Activated CD8-positive, alpha-beta memory T cell treated with anti-CD3 and anti-CD28 coated beads, Interleukin-2, amount 50 U/mL, for 4 hours (primary cell): ENCODE data around the gene UHMK1.

ENCODE experiments used
- DNase-seq: peaks from one replicate; pipeline ENCODE4 v3.0.0-alpha.2; 2020

The UHMK1 gene

DNA sequence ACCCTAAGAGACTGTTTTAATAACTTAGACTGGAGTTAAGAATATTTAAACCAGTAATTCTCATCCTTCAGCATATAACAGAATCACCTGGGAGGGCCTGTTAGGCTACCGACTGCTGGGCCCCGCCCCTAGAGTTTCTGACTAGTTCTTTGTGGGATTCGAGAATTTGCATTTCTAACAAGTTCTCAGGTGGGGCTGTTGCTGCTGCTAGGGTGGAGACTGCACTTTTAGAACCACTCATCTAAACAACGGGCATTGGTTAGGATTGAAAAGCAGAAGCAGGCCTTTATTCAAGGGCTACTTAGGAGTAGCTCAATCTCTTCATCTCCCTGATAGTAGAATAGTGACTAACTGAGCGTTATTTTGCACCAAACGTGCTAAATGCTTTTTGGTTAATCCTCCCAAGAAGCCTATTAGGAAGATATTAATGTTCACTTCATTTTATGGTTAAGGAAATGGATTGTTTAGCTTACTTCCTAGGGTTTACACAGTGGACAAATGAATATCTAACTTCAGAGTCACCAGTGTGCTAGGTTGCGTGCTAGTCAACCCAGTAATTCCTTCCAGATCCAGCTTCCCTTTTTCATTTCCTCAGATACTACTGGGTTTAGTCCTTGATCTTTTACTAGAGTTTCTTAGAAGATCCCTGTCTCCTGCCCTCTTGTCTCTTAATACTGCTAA is 32.8 kb downstream of the UHMK1 start:
- no peak for DNase-seq

- no peak for DNase-seq
These were observed 33.3 kb downstream of the UHMK1 start for GRCh38 chr1:162530988-162531319.

DNA sequence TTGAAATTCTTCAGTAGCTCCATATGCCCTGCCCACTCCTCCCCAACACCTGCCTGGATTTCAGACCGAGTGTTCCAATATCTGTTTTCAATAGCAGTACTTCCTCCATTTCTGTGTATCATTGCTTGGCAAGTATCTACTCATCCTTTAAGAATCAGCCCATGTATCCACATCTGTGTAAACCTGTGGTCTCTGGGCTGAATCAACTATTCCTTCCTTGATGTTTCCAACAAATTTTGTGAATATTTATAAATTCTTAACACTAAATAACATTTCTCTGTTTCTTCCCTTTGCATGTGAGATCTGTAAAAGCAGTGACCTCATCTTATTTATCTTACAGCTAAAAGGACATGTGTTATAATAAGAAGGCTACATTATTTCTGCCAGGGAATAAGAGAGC is 37.9 kb downstream of the UHMK1 start:
- no peak for DNase-seq

DNA sequence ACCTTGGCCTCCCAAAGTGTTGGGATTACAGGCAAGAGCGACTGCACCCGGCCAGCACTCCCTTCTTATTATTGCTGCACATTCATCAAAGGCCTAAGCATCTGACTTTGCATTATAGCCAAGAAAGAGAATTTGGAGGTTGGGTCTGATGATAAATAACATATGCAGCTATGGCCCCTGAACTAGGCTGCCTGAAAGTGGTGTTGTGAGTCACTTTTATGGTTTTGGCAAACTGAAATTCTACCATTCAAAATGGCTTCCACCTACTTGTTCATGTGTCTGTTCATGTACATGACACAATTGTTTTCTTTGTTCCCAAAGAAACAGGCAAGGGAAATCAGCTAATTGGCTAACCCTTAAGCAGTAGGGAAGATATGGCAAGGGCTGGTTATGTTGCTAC is 38.9 kb downstream of the UHMK1 start:
- DNase-seq: no peak

DNA sequence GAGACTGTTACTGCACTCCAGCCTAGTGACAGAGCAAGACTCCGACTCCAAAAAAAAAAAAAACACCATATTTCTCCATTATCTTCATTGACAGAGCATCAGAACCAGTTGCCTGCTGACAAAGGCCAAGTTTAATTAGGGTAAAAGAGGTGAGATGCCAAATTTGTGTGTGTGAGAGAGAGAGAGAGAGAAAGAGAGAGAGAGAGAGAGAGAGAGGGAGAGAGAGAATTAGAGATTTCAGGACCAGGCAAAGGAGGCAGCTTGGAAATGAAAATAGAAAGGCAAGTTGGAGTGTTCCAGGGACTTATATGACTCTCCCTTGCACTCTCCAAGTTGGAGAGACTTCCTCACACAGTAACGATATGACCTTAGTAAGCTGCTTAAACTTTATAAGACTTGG is 39.6 kb downstream of the UHMK1 start:
- DNase-seq: no peak

GRCh38 chr1:162538815-162539431 is 41.3 kb downstream of the UHMK1 start:
- no peak for DNase-seq

DNA sequence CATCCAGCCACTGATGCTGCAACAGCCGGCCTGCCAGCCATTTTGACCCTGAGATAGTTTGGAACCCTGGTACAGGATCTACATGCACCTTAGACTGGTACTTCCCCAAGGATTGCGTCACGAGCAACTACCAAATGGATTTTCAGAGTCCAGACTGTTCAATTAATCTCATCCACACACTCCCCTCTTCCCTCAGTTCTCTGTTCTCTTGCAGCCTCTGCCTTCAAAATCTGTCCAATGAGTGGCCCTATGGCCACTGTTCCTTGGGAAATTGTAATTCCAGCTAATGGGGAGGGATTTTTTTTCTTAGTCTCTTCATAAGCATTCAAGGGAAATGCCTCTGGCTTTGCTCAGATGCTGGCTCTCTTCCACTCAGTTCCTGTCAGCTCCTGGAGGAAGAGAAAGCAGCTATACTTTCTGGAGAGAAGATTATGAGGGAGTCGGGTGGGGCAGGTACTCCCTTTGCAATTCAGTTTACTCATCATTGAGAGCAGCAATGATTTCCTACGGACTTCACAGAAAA is 44.1 kb downstream of the UHMK1 start:
- no peak for DNase-seq

DNA sequence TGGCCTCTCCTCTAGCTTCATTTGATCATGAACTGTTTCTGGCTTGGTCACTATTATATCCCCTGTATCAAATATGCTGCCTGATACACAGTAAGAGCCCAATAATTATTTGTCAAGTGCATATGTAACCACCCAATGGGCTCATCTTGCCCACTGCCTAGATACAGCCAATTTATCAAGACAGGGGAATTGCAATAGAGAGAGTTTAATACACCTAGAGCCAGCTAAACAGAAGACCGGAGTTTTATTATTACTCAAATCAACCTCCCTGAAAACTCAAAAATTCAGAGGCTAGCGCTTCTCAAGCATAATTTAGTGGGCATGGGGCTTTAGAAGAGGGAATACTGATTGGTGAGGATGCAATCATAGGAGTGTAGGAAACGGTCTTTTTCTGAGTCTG is 45.6 kb downstream of the UHMK1 start:
- no peak for DNase-seq

DNA sequence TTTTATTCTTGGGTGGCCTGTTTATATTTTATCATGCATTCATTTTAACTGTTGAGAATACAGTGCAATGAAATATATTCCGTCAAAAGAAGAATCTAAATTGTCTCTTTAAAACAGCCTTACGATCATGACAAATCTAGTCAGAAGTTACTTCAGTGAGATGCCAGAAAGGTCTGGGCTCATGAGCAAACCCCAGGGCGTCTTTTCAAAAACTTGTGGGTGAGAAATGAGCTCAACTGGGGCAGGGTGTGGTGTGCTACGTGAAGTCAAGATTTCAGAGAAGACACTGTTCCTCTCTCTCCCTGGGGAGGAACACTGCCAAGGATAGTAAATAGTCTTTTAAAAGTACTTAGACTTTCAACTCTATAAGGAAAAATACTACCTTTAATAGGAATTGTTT is 50.6 kb downstream of the UHMK1 start:
- DNase-seq: no peak

DNA sequence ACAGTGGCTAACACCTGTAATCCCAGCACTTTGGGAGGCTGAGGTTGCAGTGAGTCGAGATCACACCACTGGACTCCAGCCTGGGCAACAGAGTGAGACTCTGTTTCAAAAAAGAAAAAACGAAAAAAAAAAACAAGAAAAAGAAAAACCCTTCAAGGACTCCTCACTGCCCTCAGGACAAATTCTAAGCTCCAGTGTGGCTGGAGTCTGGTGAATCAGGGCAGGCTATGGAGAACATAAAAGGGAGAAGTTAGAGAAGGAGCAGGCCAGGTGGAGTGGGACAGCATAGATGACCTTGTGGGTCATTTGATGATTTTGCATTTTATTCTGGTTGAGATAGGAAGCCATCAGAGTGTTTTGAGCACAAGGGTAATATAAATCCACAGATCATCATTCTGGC is 51.4 kb downstream of the UHMK1 start:
- DNase-seq: no peak

- DNase-seq: no peak
These were observed 53.3 kb downstream of the UHMK1 start for GRCh38 chr1:162550925-162551324.

GRCh38 chr1:162551969-162552683 is 54.5 kb downstream of the UHMK1 start:
- no peak for DNase-seq

DNA sequence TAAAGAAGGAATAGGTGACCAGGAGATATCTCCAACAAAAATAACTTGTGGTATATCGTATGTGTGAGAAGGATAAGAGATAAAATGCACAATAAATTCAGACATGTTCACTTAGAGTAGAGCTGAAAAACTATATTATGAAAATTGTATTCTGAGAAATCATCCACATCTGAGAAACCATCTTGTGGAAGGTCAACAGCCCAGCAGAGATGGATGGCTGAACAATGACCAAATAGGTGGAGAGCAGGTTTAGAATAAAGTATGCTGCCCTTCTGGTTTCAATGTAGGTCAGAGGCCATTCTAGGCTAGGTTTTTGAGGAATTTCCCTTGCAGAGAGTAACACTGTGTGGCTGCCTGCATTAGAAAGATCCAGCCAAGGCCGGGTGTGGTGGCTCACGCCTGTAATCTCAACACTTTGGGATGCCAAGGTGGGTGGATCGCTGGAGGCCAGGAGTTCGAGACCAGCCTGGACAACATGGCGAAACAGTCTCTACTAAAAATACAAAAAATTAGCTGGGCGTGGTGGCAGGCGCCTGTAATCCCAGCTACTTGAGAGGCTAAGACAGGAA is 55.1 kb downstream of the UHMK1 start:
- no peak for DNase-seq

- no peak for DNase-seq
These were observed 56.6 kb downstream of the UHMK1 start for GRCh38 chr1:162554258-162554657.

GRCh38 chr1:162557536-162557935 is 59.9 kb downstream of the UHMK1 start:
- no peak for DNase-seq

GRCh38 chr1:162560303-162561036 is 62.9 kb downstream of the UHMK1 start:
- no peak for DNase-seq

DNA sequence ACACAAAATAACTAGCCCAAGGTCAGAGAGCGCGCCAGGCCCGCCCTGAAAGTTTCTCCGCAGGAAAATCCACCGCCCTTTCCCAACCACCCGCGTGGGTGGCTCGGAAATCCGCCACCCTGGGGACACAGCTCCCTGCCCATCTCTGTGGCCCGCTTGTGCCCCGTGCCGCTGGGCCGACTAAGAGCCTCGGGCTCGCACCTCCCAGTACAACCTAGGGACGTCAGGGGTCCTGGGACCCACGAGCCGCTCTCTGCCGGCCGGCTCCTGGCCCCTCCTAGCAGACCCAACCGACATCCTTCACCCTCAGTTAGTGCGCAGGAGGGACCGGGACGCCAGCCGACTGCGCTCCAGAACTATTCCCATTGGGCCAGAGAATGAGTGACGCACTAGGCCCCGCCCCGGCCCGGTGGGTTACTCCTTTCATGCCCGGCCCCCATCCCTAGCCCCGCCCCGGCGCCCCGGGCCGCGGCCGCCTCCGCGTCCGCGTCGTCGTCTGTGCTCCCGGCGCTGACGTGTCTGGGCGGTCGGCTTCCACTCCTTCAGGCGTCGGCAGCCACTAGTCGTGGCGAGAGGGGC is 63.5 kb downstream of the UHMK1 start:
- peak; percentile 99 for DNase-seq

DNA sequence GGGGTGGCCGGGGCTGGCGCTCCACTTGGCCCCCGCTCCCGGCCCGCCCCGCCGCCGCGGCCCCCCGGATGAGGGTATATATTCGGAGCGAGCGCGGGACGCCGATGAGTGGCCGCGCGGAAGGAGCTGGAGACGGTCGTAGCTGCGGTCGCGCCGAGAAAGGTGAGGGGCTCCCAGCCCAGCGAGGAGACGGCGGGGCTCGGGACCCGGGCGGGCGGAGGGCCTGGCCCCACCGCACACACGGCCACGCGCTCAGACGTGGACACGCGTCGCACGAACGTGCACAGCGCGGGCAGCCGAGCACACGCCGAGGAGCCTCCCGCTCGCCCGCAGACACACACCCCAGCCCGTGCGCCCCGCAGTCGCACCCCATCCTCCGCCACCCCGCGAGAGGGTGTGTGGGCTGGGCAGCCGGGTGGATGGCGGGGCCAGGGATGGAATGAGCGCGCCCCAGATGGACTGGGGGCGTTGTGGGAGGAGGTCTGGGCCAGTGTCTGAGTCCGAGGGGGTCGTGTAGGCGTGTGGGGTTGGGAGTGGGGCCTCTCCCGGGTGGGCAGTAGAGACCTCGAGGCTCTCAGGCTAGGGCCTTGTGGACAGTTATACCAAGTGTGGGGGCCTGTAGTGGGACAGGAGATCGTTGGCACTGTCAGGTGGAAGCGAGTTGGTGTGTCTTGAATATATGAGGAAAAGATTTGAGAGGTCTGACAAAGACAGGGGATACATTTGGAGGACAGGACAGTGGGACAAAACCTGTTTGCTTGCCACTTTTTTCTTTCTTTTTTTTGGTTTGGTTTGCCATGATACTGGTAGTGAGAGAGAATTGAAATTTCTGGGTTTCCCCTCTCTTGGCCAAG is 64.2 kb downstream of the UHMK1 start, which contains the start of gene UAP1:
TSS of gene UAP1 (plus strand) at position 107 of the 854 bp plus-strand sequence. CDS start 4,347 bp downstream, outside the sequence.
- peak; percentile 41 for DNase-seq

- DNase-seq: no peak
These were observed 64.8 kb downstream of the UHMK1 start for GRCh38 chr1:162562470-162562828.

- DNase-seq: no peak
These were observed 67.2 kb downstream of the UHMK1 start for GRCh38 chr1:162564762-162565218.

DNA sequence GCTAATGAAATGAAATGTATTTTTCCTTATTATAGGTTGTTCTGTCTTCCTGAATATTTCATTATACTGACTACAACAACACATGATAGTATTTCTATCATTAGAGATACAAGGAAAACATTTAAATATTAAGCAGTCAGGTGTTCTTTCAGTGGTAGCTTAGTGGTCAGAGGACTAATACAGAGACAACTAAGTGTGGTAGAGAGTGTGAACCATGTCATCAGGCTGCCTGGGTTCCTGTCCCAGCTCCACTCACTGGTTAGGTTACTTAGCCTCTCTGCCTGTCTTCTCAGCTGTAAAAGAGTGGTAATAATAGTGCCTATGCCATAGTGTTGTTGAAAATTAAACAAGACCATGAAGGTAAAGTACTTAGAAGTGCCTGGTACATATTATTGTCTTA is 67.8 kb downstream of the UHMK1 start:
- no peak for DNase-seq

- DNase-seq: no peak
These were observed 69.3 kb downstream of the UHMK1 start for GRCh38 chr1:162566870-162567269.
